GM18508 (cell line): Measurements from ENCODE around the gene SH3BP4.
"Not testable (repeated sequence)": the region's sequence is repeated elsewhere in the genome, so short reads cannot be mapped to it uniquely, and the experiment has no call there.

Source experiments
- ATAC-seq: cut with Tn5 transposase; IDR thresholded peaks from one replicate; pipeline ENCODE4 v1.9.1; 2021; ENCODE audit warnings: moderate number of reproducible peaks; ENCODE audit not compliant: insufficient read depth, unreplicated experiment

Gene SH3BP4

GRCh38 chr2:235048549-235048948 lies 96.7 kb downstream of the SH3BP4 start:
- ATAC-seq: no peak

GRCh38 chr2:235049069-235049468 lies 97.3 kb downstream of the SH3BP4 start:
- ATAC-seq: no peak

GRCh38 chr2:235049719-235050118 lies 97.9 kb downstream of the SH3BP4 start:
- ATAC-seq: no peak

DNA sequence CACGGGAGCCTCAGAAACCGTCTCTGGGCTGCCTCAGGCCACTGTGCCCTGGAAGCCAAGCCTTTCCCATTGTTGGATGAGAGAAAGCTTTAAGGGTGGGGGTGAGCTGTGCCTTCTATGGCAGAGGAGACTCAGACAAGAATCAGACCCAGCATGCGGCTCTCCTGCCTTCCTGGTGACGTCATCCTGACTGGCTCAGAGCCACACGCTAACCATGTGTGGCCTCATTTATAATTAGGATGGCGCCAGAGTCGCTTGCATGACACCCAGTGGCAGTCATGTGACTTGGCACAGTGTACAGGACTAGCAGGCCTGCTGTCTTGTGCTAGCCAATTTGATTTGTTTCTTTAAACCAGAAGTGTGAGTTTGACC lies 99.1 kb downstream of the SH3BP4 start:
- no peak for ATAC-seq

DNA sequence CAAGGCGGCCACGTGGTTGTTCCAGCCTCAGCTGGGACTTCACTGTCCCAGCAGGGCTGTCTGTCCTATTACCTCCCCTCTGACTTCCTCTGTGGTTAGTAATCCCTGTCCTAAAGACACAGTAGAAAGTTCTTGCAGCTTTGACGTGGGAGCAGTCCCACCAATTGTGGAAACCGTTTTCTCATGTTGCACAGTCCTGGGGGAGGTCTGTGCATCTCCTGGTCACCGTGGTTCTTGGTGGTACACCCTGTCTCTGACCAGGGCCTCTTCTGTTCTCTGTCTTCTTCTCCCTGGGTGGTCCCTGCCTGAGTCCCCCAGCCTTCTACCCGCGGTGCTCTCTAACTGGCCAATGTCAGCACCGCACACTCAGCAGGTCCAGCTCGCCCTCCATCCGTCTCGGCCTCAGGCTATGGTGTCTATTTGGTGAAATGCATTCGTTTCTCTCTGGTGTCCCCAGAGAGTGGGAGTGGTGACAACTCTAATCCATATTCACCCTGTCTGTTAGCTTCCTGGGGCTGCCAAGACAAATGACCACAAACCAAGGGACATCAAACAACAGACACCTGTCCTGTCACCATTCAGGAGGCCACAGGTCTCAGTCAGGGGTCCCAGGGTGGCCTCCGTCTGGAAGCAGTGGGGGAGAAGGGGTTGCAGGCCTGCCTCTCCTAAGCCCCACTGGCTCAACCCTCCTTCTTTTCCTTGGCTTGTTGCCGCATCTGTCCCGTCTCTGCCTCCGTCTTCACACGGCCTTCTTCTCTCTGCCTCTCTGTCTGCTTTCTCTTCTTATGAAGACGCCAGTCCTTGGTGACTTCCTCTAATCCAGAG lies 99.8 kb downstream of the SH3BP4 start:
- no peak for ATAC-seq

DNA sequence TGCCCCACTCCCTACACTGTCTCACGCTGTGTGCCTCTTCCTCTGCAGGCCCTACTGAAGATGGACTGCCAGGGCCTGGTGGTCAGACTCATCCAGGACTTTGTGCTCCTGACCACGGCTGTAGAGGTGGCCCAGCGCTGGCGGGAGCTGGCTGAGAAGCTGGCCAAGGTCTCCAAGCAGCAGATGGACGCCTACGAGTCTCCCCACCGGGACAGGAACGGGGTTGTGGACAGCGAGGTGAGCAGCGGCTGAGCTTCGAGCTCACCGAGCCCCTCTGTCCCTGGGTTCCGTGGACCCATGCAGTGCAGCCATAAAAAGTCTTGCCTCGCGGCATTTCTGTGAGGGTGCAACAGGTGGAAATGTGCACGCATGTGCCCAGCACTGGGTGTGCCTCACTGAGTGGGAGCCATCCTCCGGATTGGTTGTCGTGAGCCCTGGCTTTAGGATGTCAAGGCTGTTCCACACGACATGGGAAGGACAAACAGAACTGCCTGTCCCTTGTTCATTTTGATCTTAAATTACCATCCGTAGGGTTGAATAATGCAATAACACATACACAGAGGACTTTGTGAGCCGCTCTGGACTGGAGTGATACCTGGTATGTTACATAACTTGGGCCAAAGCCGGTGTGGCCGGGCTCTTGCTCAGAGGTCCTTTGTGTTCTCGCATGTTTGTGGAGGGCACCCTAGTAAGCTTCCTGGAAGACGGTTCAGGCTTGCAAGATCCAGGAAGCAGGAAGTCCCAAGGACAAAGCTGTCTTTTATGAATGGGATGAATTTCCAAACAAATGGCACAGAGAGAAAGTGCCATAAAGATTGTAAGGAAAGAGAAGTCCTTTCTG lies 100.9 kb downstream of the SH3BP4 start:
- no peak for ATAC-seq

GRCh38 chr2:235053651-235054050 lies 101.8 kb downstream of the SH3BP4 start:
- no peak for ATAC-seq

GRCh38 chr2:235054475-235054874 lies 102.7 kb downstream of the SH3BP4 start:
- no peak for ATAC-seq

DNA sequence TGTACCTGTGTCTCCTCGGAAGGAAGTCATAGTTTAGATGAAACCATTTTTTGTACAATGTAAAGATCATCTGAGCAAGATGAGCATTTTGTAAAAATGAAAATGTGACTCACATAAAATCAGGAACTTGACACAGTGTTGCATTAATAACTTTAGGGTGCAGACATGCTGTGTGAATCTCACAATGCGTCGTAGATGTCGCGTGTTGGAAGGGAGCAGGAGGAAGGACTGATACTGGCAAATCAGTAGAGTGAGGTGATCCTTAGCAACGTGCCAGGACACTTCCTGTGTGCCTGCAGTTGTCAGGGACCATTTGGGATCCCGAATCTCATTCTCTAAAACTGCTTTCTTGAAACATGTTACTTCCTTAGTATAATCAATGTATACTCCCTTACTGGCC lies 103.1 kb downstream of the SH3BP4 start:
- ATAC-seq: no peak

DNA sequence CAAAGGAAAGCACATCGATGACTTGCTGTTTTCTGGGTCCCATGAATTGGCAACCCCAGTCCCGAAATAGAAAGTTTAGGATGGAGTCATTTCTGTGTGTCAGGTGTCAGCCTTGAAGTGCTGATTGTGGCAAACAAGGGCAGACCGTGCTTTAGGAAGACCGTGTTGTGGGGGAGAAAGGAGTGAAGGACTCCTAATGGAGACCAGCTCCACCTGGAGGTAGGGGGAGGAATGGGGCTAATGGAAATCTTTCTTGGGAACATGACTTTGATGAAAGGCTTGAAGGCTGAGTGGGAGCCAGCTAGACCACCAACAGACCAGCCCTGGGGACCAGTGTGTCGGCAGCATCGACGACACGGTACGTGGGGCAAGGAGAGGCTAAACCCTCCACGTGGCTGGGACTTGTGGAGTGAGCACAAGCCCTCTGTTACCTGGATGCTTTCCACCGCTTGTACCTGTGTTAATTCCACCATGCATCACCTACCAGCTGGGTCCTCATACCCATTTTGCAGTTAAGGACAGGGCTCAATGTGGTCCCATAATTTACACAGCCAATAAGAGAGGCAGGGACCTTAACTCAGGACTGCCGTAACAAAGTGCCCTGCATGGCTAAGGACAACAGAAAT lies 104.2 kb downstream of the SH3BP4 start:
- no peak for ATAC-seq

DNA sequence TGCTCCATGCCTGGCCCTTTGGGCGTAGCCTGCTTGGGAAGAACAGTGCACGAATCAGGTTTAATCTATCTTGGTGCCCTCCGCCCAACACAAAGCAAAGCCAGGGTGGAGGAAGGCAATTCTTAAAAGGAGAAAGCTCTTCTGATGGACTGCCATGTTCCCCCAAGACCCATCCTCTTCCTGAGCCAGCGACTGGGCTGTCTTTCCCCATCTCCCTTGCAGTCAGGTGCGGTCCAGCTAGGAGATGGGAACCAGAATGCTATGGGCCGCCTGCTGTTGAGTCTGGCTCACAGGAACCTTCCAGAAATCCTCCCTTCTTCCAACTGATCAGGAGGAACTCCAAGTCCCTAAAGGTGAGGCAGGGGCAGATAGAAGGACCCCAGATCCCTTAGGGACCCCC lies 105.0 kb downstream of the SH3BP4 start:
- no peak for ATAC-seq

- not testable (repeated sequence) for ATAC-seq
These were observed 105.8 kb downstream of the SH3BP4 start for GRCh38 chr2:235057616-235058015.

GRCh38 chr2:235059161-235059560 lies 107.3 kb downstream of the SH3BP4 start:
- no peak for ATAC-seq

DNA sequence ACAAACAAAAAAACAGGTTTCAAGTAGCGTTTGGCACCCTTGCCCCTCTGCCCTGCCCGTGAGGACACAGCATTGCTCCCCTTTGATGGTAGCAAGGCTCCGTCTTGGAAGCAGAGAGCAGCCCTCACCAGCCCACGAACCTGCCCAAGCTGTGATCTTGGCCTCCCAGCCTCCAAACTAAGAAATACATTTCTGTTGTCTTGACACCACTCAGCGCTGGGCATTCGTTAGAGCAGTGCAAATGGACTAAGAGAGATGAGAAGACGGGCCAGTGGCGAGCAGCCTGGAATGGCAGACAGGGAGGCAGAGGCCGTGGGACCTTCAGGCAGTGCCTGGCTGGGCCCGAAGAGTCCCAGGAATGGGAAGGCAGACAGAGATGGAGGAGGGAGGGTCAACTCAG lies 109.8 kb downstream of the SH3BP4 start:
- no peak for ATAC-seq

GRCh38 chr2:235063471-235063961 lies 111.7 kb downstream of the SH3BP4 start:
- ATAC-seq: no peak

- no peak for ATAC-seq
These were observed 113.2 kb downstream of the SH3BP4 start for GRCh38 chr2:235064976-235065375.

GRCh38 chr2:235066490-235066889 lies 114.7 kb downstream of the SH3BP4 start:
- no peak for ATAC-seq

- no peak for ATAC-seq
These were observed 115.1 kb downstream of the SH3BP4 start for GRCh38 chr2:235066895-235067294.

DNA sequence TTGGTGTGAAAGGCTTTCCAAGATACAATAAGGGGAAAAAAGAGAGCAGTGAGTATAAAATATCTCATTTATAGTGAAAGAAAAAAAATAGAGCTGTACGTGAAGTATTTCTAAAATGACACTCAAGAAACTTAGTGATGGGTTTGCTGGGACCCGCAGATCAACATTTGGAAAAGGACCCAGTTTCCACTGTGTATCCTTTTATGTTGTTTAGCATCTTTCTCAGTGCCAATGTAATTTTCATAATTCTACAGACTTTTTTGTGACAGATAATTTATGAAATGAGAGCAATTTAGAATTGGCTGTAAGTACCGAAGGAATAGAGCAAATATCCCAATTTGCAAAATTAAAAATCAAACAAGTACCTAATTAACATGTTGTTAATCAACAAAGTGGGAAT lies 116.9 kb downstream of the SH3BP4 start:
- no peak for ATAC-seq

DNA sequence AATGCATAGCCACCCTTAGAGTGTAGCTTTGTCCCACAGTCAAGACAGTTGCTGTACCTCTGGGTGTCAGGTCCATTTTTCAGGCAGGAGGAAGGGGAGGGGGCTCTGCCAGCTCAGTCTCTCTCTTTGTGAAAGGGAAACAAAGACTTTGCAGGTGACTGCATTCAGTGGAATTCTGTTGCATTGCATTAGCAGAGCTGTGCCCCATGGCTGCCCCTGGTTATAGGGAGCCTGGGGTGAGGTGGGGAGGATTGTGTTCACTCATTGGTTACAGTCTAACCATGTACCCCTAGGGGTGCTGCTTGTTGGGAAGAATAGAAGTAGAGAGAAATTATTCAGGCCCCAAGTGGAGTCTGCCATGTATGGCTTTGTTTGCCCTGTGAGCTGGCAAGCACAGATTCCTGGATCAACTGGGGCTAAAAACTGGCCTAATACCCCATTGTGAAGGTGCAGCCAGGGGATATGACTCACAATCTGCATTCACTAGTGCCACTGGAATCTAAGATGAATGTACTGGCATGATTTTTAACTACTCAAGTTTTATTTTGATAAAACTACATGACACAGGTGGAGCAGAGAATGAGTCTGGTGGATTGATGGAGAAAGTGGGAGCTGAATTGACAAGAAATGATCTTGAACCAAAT lies 118.4 kb downstream of the SH3BP4 start:
- no peak for ATAC-seq
